ENCODE measurements around the gene DACH1.

GRCh38 chr13:71787414-71787813, 79.6 kb downstream of the DACH1 start:
- no peak for TF ChIP-seq CTCF (conservative IDR thresholded peaks at IDR 0.05)
- TF ChIP-seq ZFX (IDR thresholded peaks at IDR 0.05) = no peak
